ENCODE measurements around the gene KRT16.

DNA sequence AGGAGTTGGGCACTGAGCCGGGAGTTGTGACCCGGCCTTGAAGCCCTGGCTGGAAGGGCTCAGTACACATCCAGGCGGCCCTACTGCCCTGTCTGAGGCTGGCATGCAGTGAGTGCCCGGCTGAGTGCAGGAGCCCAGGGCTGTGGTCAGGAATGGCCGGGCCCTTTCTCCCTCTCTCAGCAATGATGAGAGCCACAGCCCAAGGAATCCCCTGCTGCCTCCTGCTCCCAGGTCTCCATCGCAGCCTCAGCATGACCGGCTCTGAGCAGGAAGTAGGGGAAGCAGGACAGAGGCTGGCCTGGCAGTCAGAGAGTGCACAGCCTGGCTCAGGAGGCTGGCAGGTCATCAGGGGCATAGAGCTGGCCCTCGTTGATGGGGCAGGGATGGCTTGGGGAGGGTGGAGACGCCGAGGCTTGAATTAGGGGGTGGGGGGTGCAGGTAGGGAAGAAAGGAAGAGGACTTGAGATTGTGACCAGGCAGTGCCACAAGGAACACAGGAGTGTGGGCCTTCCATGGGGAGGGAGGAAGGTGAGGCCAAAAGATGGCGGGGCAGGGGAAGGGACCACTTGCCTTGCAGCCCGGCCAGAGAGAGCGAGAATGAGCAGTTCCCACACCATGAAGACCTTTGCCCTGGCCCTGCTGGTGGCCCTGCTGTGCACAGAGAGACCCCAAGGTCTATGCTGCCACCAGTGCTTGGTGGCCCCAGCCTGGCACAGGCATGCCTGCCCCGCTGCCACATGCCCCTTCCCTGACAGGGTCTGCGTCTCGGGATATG lies 43.9 kb upstream of the KRT16 start:
- TF ChIP-seq, protein P1, sequence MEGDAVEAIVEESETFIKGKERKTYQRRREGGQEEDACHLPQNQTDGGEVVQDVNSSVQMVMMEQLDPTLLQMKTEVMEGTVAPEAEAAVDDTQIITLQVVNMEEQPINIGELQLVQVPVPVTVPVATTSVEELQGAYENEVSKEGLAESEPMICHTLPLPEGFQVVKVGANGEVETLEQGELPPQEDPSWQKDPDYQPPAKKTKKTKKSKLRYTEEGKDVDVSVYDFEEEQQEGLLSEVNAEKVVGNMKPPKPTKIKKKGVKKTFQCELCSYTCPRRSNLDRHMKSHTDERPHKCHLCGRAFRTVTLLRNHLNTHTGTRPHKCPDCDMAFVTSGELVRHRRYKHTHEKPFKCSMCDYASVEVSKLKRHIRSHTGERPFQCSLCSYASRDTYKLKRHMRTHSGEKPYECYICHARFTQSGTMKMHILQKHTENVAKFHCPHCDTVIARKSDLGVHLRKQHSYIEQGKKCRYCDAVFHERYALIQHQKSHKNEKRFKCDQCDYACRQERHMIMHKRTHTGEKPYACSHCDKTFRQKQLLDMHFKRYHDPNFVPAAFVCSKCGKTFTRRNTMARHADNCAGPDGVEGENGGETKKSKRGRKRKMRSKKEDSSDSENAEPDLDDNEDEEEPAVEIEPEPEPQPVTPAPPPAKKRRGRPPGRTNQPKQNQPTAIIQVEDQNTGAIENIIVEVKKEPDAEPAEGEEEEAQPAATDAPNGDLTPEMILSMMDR (IDR thresholded peaks at IDR 0.05), result no peak
- TF ChIP-seq POLR2AphosphoS5 (IDR thresholded peaks at IDR 0.05), result no peak
- TF ChIP-seq POLR2A (IDR thresholded peaks at IDR 0.05), result no peak

Data from transverse colon (tissue), 4 donors.